Stimulated activated CD4-positive, alpha-beta T cell treated with anti-CD3 and anti-CD28 coated beads, Interleukin-2, amount 100 ng/mL, for 24 hours (primary cell): ENCODE measurements around the gene NIPBL.
"Not testable (repeated sequence)": the region's sequence is repeated elsewhere in the genome, so short reads cannot be mapped to it uniquely, and the experiment has no call there.

Source experiments
- DNase-seq, 2 donors: peaks; one replicate each; pipeline ENCODE4 v3.0.0-alpha.2; 2020

NIPBL gene, protein sequence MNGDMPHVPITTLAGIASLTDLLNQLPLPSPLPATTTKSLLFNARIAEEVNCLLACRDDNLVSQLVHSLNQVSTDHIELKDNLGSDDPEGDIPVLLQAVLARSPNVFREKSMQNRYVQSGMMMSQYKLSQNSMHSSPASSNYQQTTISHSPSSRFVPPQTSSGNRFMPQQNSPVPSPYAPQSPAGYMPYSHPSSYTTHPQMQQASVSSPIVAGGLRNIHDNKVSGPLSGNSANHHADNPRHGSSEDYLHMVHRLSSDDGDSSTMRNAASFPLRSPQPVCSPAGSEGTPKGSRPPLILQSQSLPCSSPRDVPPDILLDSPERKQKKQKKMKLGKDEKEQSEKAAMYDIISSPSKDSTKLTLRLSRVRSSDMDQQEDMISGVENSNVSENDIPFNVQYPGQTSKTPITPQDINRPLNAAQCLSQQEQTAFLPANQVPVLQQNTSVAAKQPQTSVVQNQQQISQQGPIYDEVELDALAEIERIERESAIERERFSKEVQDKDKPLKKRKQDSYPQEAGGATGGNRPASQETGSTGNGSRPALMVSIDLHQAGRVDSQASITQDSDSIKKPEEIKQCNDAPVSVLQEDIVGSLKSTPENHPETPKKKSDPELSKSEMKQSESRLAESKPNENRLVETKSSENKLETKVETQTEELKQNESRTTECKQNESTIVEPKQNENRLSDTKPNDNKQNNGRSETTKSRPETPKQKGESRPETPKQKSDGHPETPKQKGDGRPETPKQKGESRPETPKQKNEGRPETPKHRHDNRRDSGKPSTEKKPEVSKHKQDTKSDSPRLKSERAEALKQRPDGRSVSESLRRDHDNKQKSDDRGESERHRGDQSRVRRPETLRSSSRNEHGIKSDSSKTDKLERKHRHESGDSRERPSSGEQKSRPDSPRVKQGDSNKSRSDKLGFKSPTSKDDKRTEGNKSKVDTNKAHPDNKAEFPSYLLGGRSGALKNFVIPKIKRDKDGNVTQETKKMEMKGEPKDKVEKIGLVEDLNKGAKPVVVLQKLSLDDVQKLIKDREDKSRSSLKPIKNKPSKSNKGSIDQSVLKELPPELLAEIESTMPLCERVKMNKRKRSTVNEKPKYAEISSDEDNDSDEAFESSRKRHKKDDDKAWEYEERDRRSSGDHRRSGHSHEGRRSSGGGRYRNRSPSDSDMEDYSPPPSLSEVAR (N-terminal part only)

DNA sequence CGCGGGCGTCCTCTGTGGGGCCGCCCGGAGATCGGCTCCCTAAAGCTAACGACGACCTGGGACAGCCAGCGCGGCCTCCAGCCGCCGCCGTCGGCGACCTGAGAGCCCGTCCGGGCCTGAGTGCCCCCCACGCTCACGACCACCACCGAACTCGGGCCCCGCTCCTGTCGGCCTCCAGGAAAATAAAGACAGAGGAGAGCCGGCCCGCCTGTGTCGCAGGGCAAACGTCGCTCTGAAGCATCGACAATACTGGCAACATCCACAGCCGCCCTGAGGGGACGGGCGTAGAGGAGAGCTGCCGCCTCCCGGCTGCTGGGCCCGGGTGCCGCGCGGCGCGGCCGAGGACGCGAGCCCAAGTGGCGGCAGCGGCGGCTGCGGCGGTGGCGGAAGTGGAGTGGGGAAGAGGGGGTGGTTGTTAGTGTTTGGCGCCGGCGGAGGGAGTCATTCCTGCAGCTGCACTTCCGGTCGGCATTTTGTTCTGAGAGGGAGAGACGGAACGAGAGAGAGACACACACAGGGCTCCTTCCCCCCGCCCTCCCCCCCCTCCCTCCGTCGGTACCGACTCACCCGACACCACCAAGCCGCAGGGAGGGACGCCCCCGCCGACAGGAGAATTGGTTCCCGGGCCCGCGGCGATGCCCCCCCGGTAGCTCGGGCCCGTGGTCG, at the start of gene NIPBL:
NIPBL (plus strand) TSS at position 471 of the 666 bp plus-strand sequence. CDS start 76,928 bp downstream, outside the sequence.
- DNase-seq = peak; percentile 86 to 91

GRCh38 chr5:36832274-36832673, 44.3 kb upstream of the NIPBL start:
- no peak for DNase-seq

DNA sequence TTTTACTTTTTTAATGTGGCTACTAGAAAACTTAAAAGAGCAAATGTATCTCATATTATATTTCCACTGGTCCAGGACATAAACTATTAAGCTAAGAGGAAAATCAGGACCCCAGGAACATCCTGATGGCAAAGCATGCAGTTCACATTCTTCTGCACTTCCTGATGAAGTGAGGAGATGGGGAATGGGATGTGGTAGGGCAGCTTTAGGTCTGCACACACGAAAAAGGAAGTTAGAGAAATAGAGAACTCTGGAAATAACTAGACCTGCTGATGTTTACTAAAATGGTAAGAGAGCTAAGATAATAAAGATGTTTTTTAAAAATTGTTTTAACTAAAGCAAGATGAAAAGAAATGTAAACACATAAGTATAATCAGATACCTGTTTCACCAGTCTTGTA, 39.7 kb upstream of the NIPBL start:
- no peak for DNase-seq

DNA sequence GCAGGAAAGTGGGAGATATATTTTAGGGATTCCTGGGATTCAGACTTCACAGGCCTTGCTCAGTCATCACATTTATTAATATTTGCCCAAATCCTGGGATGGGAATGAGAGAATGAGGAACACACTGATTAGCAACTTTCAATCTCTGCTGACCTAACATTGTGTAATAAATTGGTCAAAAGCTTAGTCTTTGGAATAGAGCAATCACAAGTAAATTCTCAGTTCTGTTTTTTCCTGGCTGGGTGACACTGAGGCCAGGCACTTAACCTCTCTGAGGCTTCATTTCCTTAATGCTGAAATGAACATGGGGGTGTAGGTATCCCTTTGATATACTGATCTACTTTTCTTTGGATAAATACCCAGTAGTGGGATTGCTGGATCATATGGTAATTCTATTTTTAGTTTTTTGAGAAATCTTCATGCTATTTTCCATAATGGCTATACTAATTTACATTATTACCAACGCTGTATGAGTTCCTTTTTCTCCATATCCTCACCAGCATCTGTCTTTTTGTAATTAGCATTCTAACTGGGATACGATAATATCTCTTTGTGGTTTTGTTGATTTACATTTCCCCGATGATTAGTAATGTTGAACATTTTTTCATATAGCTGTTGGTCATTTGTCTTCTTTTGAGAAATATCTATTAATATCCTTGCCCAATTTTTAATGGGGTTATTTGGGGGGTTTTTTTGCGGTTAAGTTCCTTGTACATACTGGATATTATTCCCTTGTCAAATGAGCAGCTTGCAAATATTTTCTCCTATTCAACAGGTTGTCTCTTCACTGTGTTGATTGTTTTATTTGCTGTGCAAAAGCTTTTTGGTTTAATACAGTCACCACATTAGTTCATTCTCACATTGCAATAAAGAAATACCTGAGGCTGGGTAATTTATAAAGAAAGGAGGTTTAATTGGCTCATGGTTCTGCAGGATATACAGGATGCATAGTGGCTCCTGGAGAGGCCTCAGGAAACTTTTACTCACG, 36.8 kb upstream of the NIPBL start:
- DNase-seq = no peak

DNA sequence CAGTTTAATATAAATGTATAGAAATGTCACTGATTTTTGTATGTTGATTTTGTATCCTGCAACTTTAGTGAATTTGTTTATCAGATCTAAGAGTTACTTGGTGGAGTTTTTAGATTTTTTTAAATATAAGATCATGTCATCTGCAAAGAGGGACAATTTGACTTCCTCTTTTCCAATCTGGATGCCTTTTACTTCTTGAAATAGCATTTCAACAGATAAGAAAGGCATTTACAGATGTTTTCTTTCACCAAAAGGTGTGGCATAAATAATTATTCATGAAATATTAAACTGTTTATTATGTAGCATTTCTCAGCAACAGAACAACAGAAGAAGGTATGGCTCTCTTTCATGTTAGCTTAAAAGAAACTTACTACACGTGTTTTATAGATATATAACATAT, 34.9 kb upstream of the NIPBL start:
- DNase-seq = no peak

DNA sequence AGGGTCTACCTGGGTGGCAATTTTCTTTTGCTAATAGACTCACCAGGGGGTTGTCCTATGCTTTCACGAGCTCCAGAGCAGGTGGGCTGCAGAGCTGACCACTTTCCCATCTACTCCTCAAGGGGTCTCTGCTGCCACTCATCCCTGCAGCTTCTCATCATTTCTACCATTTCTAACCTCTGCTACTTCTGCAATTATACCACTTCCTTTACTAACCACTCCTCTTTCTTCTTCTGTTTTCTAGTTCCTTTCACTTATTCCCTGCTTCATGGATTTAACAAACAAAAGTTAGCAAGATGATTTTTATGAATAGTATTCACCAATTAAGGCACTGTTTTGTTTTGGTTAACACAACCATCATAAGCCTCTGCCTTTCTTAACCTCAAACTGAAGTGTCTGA, 34.5 kb upstream of the NIPBL start:
- no peak for DNase-seq

- no peak for DNase-seq
These were observed 32.3 kb upstream of the NIPBL start for GRCh38 chr5:36844305-36844704.

DNA sequence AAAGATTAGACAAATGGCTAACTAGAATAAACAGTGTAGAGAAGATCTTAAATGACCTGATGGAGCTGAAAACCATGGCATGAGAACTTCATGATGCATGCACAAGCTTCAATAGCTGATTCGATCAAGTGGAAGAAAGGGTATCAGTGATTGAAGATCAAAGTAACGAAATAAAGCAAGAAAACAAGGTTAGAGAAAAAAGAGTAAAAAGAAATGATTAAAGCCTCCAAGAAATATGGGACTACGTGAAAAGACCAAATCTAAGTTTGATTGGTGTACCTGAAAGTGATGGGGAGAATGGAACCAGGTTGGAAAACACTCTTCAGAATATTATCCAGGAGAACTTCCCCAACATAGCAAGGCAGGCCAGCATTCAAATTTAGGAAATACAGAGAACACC, 28.0 kb upstream of the NIPBL start:
- DNase-seq = not testable (repeated sequence)

GRCh38 chr5:36852903-36853302, 23.7 kb upstream of the NIPBL start:
- DNase-seq = not testable (repeated sequence)

- DNase-seq = no peak
These were observed 22.0 kb upstream of the NIPBL start for GRCh38 chr5:36854402-36855140.

DNA sequence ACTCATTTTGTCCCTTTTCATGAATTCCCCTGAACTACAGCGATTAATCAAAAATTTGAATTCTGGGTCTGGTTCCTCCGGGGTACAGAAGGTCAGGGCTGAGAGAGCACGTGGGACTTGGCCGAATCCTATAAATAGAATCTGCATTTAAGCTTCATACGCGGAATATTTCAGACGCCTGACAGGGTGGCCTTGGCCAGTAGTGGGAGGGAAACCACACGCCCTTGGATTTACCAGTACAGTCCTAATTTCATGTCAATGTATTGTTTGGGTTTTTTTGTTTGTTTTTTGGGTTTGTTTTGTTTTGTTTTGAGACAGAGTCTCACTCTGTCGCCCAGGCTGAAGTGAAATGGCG, 21.5 kb upstream of the NIPBL start:
- no peak for DNase-seq

DNA sequence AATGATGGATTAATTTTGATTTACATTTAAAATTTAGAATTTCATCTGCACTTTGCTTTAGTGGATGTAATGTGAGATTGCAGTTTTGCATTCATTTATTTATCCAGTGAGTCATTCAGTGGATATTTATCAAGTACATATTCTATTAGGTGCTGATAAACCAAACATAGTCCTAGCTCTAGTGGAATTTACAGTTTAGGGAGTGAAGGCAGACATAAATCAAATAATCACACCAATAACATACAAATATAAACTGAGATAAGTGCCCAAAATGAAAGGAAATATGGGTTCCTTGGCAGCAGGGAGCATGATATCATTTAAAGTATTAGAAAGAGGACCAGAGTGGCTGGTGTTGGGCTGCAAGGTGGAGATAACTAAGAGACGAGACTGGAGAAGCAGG, 14.7 kb upstream of the NIPBL start:
- no peak for DNase-seq

- DNase-seq = no peak
These were observed 6.0 kb upstream of the NIPBL start for GRCh38 chr5:36870399-36871040.

DNA sequence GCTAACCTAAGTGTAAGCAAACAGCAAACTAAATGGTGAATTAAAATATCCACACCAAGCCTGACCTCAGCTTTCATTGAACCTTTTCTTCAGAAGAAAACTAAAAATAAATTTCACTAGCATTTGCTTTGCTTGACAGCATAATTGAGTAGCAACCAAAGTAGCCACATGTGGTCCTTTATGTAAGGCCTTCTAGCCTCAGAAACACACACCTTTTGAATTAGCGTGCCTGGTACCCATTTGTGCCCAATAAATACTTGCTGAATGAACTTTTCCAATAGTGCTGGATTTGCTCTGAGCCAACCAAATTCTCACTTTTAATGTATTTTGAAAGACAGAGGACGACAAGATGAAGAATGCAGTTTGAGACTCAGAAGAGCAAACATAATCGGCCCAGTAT, 2.1 kb upstream of the NIPBL start:
- no peak for DNase-seq

DNA sequence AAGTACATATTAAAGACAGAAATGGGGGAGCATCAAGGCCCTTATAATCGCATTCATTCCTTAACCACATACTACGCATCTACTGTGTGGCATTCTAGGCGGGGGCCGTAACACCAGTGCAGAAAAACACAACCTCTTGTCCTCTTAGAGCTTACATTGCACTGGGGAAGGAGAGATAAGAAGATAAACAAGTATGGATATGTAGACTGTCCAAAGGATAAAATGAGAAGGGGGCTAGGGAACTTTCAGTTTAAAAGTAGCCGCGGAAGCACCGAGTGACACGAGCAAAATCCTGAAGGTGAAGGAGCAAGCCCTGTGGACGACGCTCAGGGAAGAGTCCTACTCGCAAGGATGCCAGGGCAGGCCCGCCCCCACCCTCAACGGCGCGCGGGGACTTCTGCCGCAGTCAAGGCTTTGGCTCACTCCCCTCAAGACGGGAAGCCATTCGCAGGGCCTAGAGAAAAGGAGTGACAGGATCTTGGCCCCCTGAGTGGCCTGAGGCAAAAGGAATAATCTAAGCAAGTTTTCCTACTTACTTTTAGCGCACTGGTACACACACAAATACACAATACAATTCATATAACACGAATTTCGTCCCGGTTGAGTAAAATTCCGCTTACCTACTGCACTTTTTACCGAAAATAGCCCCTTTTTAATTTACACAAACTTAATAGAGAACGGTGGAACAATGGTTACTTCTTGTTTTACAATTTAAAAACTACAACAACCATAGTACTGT, 1.3 kb upstream of the NIPBL start:
- DNase-seq = peak; percentile 61 to 66

DNA sequence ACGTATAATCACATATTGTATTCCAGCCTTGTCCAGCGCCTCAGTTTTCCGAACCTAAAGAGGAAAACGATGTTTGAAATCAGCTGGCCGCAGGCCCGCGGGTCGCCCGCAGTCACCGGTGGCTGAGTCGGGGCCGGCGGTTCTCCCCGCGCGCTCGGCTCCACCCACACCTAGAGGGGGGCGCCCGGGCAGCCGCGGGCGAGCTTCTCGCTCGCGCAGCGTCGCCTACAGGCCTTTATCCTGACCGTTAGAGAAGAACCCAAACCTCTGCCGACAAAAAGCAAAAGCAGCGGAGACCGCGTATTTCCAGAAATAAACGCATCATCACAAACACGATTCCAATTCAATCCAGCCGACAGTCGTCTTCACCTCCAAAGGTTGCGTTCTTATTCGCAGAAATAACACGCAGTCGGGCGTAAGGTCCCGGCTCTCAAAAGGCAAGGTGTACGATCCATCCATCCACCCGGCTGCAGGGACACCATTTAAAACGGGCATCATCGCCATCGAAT, 725 bp upstream of the NIPBL start:
- DNase-seq = peak; percentile 72 to 74

- DNase-seq = peak; percentile 60 to 62
These were observed 547 bp downstream of the NIPBL start for GRCh38 chr5:36876965-36877666.

DNA sequence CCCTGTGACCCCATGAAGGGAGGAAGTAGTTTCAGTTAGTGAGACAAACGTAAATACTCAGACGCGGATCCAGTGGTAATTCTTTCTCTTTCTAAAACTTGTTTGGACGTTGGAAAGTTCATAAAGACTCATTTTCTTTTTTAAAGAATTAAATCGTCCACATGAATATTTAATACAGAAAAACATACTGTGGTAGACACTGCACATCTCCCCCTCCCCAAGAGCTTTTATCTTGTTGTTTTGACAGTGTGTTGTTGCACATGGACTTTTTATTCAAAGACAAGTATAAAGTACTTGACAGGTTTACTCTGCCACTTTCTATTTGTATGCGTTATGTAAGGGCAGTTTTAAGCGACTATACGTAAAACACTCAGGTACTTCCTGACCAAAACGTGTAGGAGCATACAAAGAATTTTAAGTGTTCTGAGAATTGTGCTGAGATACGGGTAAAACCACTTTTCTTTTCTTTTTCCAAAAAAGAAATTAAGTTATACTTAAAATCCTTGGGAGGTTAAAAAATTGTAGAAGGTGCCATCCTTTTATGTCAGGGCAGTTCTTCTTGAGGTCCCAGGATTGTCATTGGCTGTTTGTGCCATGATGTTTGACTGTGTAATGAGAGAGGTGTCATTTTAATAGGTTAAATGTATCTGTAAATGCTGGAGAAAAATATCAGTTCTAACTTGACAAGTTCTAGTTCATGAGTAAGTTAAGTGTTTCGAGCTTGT, 1.3 kb downstream of the NIPBL start:
- no peak for DNase-seq
